ENCODE measurements around the gene NSMCE1. TPM values are rescaled to one million over a fixed set of nuclear protein-coding genes. Genes with fewer than 3 reads are reported as not detected.

NSMCE1 gene
- total RNA-seq (2012; rRNA removed) (120 and 130 TPM in 2 replicates), polyA plus RNA-seq (2012; rRNA removed) (47.5 and 48.0 TPM in 2 replicates), Bru-seq, nascent RNA (percentile 58 among the genes with signal in this experiment), BruChase-seq, experiment 1, labeled RNA remaining after a 6-hour chase (percentile 73 among the genes with signal in this experiment), BruChase-seq, experiment 2, labeled RNA remaining after a 2-hour chase (percentile 62 among the genes with signal in this experiment)
- polyA plus RNA-seq (2012; cell fraction: cytosol; rRNA removed) = 36.6 and 48.8 TPM in 2 replicates
- 13.4 and 21.5 TPM in 2 replicates for polyA plus RNA-seq (2012; cell fraction: nucleus; rRNA removed; ENCODE audit: low replicate concordance)
- long read RNA-seq, transcript NSMCE1-201 (8 exons, 1,067 nt) = major isoform, 33 of 44 reads
- long read RNA-seq, partial matches to known transcripts = 3 of 44 reads
- long read RNA-seq, other reads (novel, unspliced or antisense) = 8 of 44 reads

GRCh38 chr16:27268376-27269299 lies at the start of gene NSMCE1:
Gene NSMCE1 (minus strand): TSS chr16:27268772. CDS start chr16:27257570, 11,202 bp downstream.
- ChIA-PET POLR2A (ENCODE audit: unreplicated experiment) (interaction anchor here (0.7 kb wide), 1 partner anchor 26 kb away, joined by 3 read pairs; no protein-coding TSS in a partner anchor), CTCF (no interaction called here)
- Histone ChIP-seq H2BK20ac (ENCODE audit: low read depth, low read length) (peak within 1 kb of the TSS; percentile 12; the same call in 1 of the 2 replicates), H3K9ac (ENCODE audit: low read depth, low read length) (peak within 1 kb of the TSS; percentile 79), H2BK120ac (ENCODE audit: low read depth, low read length) (peak within 1 kb of the TSS; percentile 92), H3K9me3 (ENCODE audit: control insufficient read depth, insufficient read depth, low read length) (no peaks in the 10 kb centered on the region), H2BK15ac (ENCODE audit: low read depth, low read length) (peak within 1 kb of the TSS; percentile 81; the same call in 1 of the 3 replicates), H3K4me1 (ENCODE audit: control insufficient read depth, insufficient read depth, low read length) (peaks cover 4% of the 10 kb centered on the region), H3K79me1 (ENCODE audit: low read depth in 1 of 2, low read length in 2 of 2) (peaks cover 20 to 43% of the 10 kb centered on the region in 2 experiments), H2AK5ac (ENCODE audit: low read depth, low read length) (peak within 1 kb of the TSS; percentile 87), H4K5ac (ENCODE audit: low read depth, low read length) (peak within 1 kb of the TSS; percentile 98), H2AFZ (replicated peaks; ENCODE audit: low read length, poor library complexity) (peak within 1 kb of the TSS; percentile 97), H3K4ac (ENCODE audit: low read depth, low read length) (peak within 1 kb of the TSS; percentile 99), H3K18ac (ENCODE audit: low read depth, low read length) (peak within 1 kb of the TSS; percentile 94), H4K20me1 (ENCODE audit: insufficient read depth, low read length) (no peaks in the 10 kb centered on the region), H3K23ac (ENCODE audit: low read depth, low read length) (peak within 1 kb of the TSS; percentile 89), H3K14ac (replicated peaks; ENCODE audit: low read depth, low read length) (peak within 1 kb of the TSS; percentile 99), H3K9me1 (ENCODE audit: insufficient read depth, low read length) (peaks cover 17% of the 10 kb centered on the region), H3K27me3 (ENCODE audit: control insufficient read depth, insufficient read depth, low read length) (no peaks in the 10 kb centered on the region), H2BK5ac (ENCODE audit: low read depth, low read length, poor library complexity, severe bottlenecking) (peak within 1 kb of the TSS; percentile 93), H3K36me3 (ENCODE audit: control insufficient read depth, insufficient read depth, low read length) (no peaks in the 10 kb centered on the region), H2AK9ac (replicated peaks; ENCODE audit: low read depth, low read length, poor library complexity) (peak within 1 kb of the TSS; percentile 96), H4K8ac (ENCODE audit: low read depth in 2 of 2, low read length in 2 of 2) (peak within 1 kb of the TSS; percentile 100), H3K56ac (ENCODE audit: extremely low read depth, insufficient read depth, low read length) (peak within 1 kb of the TSS; percentile 45; the same call in 1 of the 2 replicates), H4K91ac (ENCODE audit: insufficient read depth, low read depth, low read length) (peak within 1 kb of the TSS; percentile 99), H3K27ac (ENCODE audit: insufficient read depth, low read length) (peak within 1 kb of the TSS; percentile 94), H3K4me2 (ENCODE audit: low read depth, low read length) (peak within 1 kb of the TSS; percentile 96), H3K4me3 (ENCODE audit: insufficient read depth, low read depth, low read length) (peak within 1 kb of the TSS; percentile 67)
- BruUV-seq (replicated peaks) = no TSS peak
- dilution Hi-C loops (cut with HindIII; ENCODE audit: low sequenced_read_pairs, unreplicated experiment) = no loop called here
- ATAC-seq (ENCODE audit: low read depth) (peak; percentile 98), DNase-seq (peak; percentile 96)
- 2% methylated on average over 28 of the region's 58 CpGs; no CpG with 5 or more reads in 1 of the 2 experiments for WGBS, 2 experiments (ENCODE audit: extremely low coverage in 2 of 2, insufficient read length in 1 of 2)
- in situ Hi-C loops (cut with MboI; ENCODE audit: low sequenced_read_pairs) = loop anchor here (5.0 kb wide), 1 partner anchor 44 kb away; the partner anchor contains the start of gene IL4R
- intact Hi-C loops (cut with micrococcal nuclease) = loop anchor here (5.0 kb wide), 1 partner anchor 44 kb away; the partner anchor contains the start of gene IL4R
- TF ChIP-seq USF2 (IDR thresholded peaks at IDR 0.05; ENCODE audit: low read depth, low read length) (peak; percentile 7; the same call in 1 of the 2 replicates), SMC3 (IDR thresholded peaks at IDR 0.05; ENCODE audit: low read depth, low read length) (0 out of 2 replicates have a peak, but pooled peaks have one; percentile 11), ELK1 (IDR thresholded peaks at IDR 0.05; ENCODE audit: borderline replicate concordance, low read depth, low read length) (no peak), POLR2A (IDR thresholded peaks at IDR 0.05; ENCODE audit: low read depth, low read length) (peak; percentile 91), MXI1 (IDR thresholded peaks at IDR 0.05; ENCODE audit: borderline replicate concordance, low read depth, low read length) (peak; percentile 26; the same call in 1 of the 2 replicates), RFX5 (IDR thresholded peaks at IDR 0.05; ENCODE audit: low read depth, low read length) (no peak), CEBPB (IDR thresholded peaks at IDR 0.05; ENCODE audit: low read depth, low read length) (peak; percentile 85), FOS (IDR thresholded peaks at IDR 0.05; ENCODE audit: low read depth, low read length) (no peak), BHLHE40 (IDR thresholded peaks at IDR 0.05; ENCODE audit: low read depth, low read length) (no peak)
- TF ChIP-seq, protein P1, sequence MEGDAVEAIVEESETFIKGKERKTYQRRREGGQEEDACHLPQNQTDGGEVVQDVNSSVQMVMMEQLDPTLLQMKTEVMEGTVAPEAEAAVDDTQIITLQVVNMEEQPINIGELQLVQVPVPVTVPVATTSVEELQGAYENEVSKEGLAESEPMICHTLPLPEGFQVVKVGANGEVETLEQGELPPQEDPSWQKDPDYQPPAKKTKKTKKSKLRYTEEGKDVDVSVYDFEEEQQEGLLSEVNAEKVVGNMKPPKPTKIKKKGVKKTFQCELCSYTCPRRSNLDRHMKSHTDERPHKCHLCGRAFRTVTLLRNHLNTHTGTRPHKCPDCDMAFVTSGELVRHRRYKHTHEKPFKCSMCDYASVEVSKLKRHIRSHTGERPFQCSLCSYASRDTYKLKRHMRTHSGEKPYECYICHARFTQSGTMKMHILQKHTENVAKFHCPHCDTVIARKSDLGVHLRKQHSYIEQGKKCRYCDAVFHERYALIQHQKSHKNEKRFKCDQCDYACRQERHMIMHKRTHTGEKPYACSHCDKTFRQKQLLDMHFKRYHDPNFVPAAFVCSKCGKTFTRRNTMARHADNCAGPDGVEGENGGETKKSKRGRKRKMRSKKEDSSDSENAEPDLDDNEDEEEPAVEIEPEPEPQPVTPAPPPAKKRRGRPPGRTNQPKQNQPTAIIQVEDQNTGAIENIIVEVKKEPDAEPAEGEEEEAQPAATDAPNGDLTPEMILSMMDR (conservative IDR thresholded peaks at IDR 0.05; ENCODE audit: low read depth, low read length) = peak; percentile 19
